ENCODE data around the gene OR7D4. TPM values are rescaled to one million over a fixed set of nuclear protein-coding genes. Genes with fewer than 3 reads are reported as not detected.
"Not testable (repeated sequence)": the region's sequence is repeated elsewhere in the genome, so short reads cannot be mapped to it uniquely, and the experiment has no call there.

The OR7D4 gene
- not detected for total RNA-seq

DNA sequence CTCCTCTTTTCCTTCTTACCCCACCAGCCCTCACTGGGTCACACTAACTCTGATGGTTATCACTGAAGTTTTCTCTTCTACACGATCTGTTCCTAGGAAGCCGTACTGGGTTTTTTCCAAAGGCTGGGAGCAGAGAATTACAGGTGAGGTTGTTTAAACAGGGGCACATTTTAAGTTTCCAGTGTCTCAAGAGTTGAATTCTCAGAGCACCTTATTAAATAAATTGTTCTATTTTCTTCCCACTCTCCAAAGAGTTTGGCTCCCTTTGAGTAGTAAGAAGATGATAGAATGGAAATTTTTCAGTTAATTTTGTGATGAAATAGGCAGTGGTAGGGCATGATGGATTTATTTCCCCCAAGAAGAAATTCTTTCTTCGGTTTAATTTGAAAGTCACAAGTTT lies at the start of gene OR7D4:
Gene OR7D4 (minus strand): TSS at position 101 of the 400 bp plus-strand sequence. CDS start 4,752 bp downstream, outside the sequence.
- Mint-ChIP-seq H3K36me3 (ENCODE audit: low read depth) (no peaks in the 10 kb centered on the region), H3K4me1 (no peaks in the 10 kb centered on the region), H3K27me3 (peaks cover 9% of the 10 kb centered on the region), H3K27ac (no peak within 1 kb of the TSS), H3K9me3 (ENCODE audit: low read depth) (peaks cover 4% of the 10 kb centered on the region), H3K4me3 (no peak within 1 kb of the TSS)
- intact Hi-C loops (cut with DNase I, micrococcal nuclease) = no loop called here
- ChIA-PET CTCF (no interaction called here), POLR2A (no interaction called here)
- ATAC-seq (no peak), DNase-seq (no peak)

DNA sequence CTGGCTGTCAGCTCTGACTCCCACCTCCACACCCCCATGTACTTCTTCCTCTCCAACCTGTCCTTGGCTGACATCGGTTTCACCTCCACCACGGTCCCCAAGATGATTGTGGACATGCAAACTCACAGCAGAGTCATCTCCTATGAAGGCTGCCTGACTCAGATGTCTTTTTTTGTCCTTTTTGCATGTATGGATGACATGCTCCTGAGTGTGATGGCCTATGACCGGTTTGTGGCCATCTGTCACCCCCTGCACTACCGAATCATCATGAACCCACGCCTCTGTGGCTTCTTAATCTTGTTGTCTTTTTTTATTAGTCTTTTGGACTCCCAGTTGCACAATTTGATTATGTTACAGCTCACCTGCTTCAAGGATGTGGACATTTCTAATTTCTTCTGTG lies 31.8 kb upstream of the OR7D4 start:
- peaks cover 5% of the 10 kb centered on the region for H3K27me3 Mint-ChIP-seq
- no peak overlapping the region for H3K4me3 Mint-ChIP-seq
- peaks cover 4% of the 10 kb centered on the region for H3K9me3 Mint-ChIP-seq (ENCODE audit: low read depth)
- POLR2A ChIA-PET = no interaction called here
- ATAC-seq = no peak
- CTCF ChIA-PET = no interaction called here
- H3K4me1 Mint-ChIP-seq = no peaks in the 10 kb centered on the region
- intact Hi-C loops (cut with DNase I, micrococcal nuclease) = no loop called here
- no peak overlapping the region for H3K27ac Mint-ChIP-seq
- no peak for DNase-seq
- H3K36me3 Mint-ChIP-seq (ENCODE audit: low read depth) = no peaks in the 10 kb centered on the region

DNA sequence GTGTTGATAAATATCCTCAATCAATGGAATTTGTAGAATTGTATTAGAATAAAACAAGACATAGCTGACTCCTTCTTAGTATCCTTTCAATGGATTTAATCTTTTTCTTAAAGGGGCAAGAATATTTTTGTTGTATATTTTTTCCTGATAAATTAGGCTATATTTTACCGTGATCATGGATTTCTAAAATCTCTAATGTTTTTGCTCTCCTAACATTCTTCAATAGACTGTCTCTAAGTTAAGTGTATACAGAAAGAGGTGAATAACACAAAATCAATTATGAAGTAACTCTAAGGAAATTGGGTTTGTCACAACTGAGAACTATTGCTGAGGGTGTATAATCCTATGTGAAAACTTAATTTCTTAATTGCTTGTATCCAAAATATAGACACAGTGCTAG lies 31.2 kb upstream of the OR7D4 start, which contains the start of gene OR7E24:
Gene OR7E24 (plus strand): TSS at position 301 of the 400 bp plus-strand sequence. CDS start 114 bp downstream, outside the sequence.
- ChIA-PET CTCF (no interaction called here), POLR2A (no interaction called here)
- intact Hi-C loops (cut with DNase I, micrococcal nuclease) = no loop called here
- peaks cover 5% of the 10 kb centered on the region for H3K27me3 Mint-ChIP-seq
- H3K9me3 Mint-ChIP-seq (ENCODE audit: low read depth) = peaks cover 4% of the 10 kb centered on the region
- H3K4me3 Mint-ChIP-seq = no peak within 1 kb of the TSS
- ATAC-seq (no peak), DNase-seq (no peak)
- H3K4me1 Mint-ChIP-seq = no peaks in the 10 kb centered on the region
- H3K27ac Mint-ChIP-seq = no peak within 1 kb of the TSS
- H3K36me3 Mint-ChIP-seq (ENCODE audit: low read depth) = no peaks in the 10 kb centered on the region

DNA sequence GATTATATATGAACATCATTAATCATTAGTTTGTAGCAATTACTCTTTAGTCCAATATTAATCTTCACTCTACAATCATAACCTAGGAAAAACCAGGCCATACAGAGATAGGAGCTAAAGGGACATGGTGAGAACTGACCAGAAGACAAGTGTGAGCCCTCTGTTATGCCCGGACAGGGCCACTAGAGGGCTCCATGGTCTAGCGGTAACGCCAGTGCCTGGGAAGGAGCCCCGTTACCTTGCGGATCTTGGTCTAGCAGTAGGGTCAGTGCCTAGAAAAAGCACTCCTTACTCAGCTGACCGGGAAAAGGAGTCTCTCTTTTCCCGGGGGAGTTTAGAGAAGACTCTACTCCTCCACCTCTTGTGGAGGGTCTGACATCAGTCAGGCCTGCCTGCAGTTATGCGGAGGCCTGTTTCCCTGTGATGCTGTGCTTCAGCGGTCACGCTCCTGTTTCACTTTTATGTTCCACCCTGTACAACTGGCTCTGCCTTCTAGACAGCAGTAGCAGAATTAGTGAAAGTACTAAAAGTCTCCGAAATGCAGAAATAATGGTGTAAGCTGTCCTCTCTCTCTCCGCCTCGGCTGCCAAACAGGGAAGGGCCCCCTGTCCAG lies 13.8 kb downstream of the OR7D4 start:
- no peaks in the 10 kb centered on the region for H3K4me1 Mint-ChIP-seq
- intact Hi-C loops (cut with DNase I, micrococcal nuclease) = loop anchor here (1.0 to 10.0 kb wide), 8 partner anchors 68 to 797 kb away; partner anchors contain the start of genes ZNF266 (in 1 of the 2) and ZNF561 (in 1 of the 2)
- no peak overlapping the region for H3K27ac Mint-ChIP-seq
- H3K4me3 Mint-ChIP-seq = no peak overlapping the region
- H3K27me3 Mint-ChIP-seq = peaks cover 9% of the 10 kb centered on the region
- no peaks in the 10 kb centered on the region for H3K9me3 Mint-ChIP-seq (ENCODE audit: low read depth)
- H3K36me3 Mint-ChIP-seq (ENCODE audit: low read depth) = no peaks in the 10 kb centered on the region
- CTCF ChIA-PET = interaction anchor here (0.6 to 1.2 kb wide), 7 partner anchors 9 to 593 kb away, joined by 3 to 5 read pairs (median 4); partner anchors contain the start of gene ZNF266
- POLR2A ChIA-PET = no interaction called here
- DNase-seq (peak; percentile 79), ATAC-seq (peak; percentile 75)

DNA sequence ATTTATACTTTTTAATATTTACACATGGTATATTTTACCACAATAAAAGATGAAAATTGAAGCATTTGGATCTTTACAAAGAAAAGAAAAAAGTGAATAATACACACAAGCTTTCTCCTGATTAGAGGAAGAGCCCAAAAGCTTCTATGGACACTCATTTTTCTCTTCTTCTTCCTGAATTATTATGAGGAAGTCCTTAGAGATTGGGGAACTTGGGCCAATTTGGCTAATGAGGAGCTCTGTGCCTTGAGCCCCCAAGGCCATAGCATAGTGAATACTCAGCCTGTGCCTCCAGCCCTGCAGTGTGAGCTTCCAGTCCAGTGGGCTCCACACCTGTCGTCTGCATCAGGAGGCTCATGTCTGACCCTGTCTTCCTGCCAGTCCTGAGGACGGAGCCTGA lies 21.3 kb downstream of the OR7D4 start:
- H3K4me3 Mint-ChIP-seq; H3K36me3 Mint-ChIP-seq (ENCODE audit: low read depth); H3K4me1 Mint-ChIP-seq; POLR2A ChIA-PET; H3K27me3 Mint-ChIP-seq; H3K27ac Mint-ChIP-seq; CTCF ChIA-PET; H3K9me3 Mint-ChIP-seq (ENCODE audit: low read depth); DNase-seq; ATAC-seq; intact Hi-C loops (cut with DNase I, micrococcal nuclease): not testable (repeated sequence)

DNA sequence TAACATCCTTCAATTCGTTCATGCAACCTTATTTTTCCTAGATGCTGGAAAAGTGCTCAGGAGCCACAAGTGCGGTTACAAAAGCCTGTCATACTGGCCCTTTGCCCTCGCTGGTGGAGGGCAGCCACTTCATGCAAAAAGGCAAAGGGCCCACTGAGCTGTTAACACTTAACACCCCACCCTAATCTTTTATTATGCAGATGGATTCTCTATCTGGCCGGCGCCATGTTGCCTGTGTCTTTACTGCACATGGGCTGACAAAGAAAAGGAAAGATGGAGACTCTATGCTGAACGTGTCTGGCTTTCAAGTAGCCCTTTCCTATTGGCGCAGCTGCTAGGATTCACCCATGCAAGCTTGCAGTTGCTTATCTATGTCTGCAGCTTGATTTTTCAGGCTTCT lies 29.9 kb downstream of the OR7D4 start:
- no peaks in the 10 kb centered on the region for H3K36me3 Mint-ChIP-seq (ENCODE audit: low read depth)
- no peaks in the 10 kb centered on the region for H3K4me1 Mint-ChIP-seq
- H3K27ac Mint-ChIP-seq = no peak overlapping the region
- DNase-seq (no peak), ATAC-seq (no peak)
- intact Hi-C loops (cut with DNase I, micrococcal nuclease) = no loop called here
- H3K27me3 Mint-ChIP-seq = peaks cover 24% of the 10 kb centered on the region
- H3K4me3 Mint-ChIP-seq = no peak overlapping the region
- peaks cover 5% of the 10 kb centered on the region for H3K9me3 Mint-ChIP-seq (ENCODE audit: low read depth)
- ChIA-PET POLR2A (no interaction called here), CTCF (interaction anchor here (0.7 to 1.0 kb wide), 2 partner anchors 9 to 16 kb away, joined by 3 read pairs; no protein-coding TSS in a partner anchor)

DNA sequence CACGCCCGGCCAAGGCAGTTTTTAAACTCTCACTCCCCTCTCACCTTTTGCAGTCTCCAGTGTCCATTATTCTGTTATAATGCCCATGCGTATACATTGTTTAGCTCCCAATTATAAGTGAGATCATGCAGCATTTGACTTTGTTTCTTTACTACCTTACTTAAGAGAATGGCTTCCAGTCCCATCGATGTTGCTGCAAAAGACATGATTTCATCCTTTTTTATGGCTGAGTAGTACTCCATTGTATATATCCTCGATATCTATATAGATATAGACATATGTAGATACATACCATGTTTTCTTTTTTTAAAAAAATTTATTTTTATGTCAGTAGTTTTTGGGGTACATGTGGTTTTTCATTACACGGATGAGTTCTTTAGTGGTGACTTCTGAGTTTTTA lies 32.2 kb downstream of the OR7D4 start:
- no peak overlapping the region for H3K4me3 Mint-ChIP-seq
- ChIA-PET CTCF (no interaction called here), POLR2A (no interaction called here)
- DNase-seq = no peak
- H3K9me3 Mint-ChIP-seq (ENCODE audit: low read depth) = peaks cover 5% of the 10 kb centered on the region
- H3K4me1 Mint-ChIP-seq = no peaks in the 10 kb centered on the region
- no peak for ATAC-seq
- H3K36me3 Mint-ChIP-seq (ENCODE audit: low read depth) = no peaks in the 10 kb centered on the region
- peaks cover 17% of the 10 kb centered on the region for H3K27me3 Mint-ChIP-seq
- no peak overlapping the region for H3K27ac Mint-ChIP-seq
- intact Hi-C loops (cut with DNase I, micrococcal nuclease) = no loop called here

DNA sequence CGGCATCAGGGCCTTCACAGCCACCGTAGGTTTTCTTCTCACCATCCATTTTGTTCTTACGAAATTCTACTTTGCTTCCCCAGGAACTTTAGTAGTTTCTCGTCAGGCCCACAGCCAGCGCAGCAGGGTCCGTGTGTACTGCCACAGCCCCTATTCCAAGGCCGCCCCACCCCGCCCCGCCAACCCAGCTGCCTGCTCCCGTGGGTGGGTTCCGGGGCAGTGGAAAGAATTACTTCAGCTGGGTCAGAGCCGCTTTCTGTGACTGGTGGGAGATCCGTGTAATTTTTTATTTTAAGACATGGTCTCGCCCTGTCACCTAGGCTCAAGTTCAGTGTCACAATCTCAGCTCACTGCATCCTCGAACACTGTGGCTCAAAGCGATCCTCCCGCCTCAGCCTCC lies 36.4 kb downstream of the OR7D4 start:
- Mint-ChIP-seq H3K4me1 (no peaks in the 10 kb centered on the region), H3K9me3 (ENCODE audit: low read depth) (peaks cover 2% of the 10 kb centered on the region), H3K36me3 (ENCODE audit: low read depth) (no peaks in the 10 kb centered on the region), H3K4me3 (no peak overlapping the region), H3K27ac (no peak overlapping the region), H3K27me3 (peaks cover 5% of the 10 kb centered on the region)
- POLR2A ChIA-PET = no interaction called here
- no peak for ATAC-seq
- intact Hi-C loops (cut with DNase I, micrococcal nuclease) = no loop called here
- DNase-seq = no peak
- CTCF ChIA-PET = no interaction called here

DNA sequence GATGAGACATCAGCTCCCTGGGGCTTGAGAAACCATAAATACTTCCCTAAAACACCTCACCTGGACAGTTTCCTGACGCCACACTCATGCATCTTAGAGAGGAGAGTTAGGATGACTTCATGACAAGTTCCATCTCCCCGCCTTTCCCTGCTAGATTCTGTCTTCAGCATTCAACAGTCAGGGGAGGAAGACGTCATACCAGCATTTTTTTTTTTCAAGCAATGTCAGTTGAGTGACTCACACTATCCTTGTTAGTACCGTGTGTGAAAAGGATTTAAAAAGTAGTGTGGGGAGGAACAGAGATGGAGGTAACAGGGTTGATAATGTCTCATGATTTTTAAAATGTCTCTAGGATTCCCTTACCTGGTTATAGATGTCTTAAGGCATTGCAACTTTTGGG lies 40.5 kb downstream of the OR7D4 start, which contains the start of gene OR7D2:
Gene OR7D2 (plus strand): TSS at position 79 of the 400 bp plus-strand sequence. CDS start 6,803 bp downstream, outside the sequence.
- no peak within 1 kb of the TSS for H3K27ac Mint-ChIP-seq
- ChIA-PET POLR2A (no interaction called here), CTCF (no interaction called here)
- intact Hi-C loops (cut with DNase I, micrococcal nuclease) = no loop called here
- ATAC-seq (no peak), DNase-seq (no peak)
- no peak within 1 kb of the TSS for H3K4me3 Mint-ChIP-seq
- H3K27me3 Mint-ChIP-seq = peaks cover 1% of the 10 kb centered on the region
- no peaks in the 10 kb centered on the region for H3K36me3 Mint-ChIP-seq (ENCODE audit: low read depth)
- H3K4me1 Mint-ChIP-seq = no peaks in the 10 kb centered on the region
- H3K9me3 Mint-ChIP-seq (ENCODE audit: low read depth) = no peaks in the 10 kb centered on the region

DNA sequence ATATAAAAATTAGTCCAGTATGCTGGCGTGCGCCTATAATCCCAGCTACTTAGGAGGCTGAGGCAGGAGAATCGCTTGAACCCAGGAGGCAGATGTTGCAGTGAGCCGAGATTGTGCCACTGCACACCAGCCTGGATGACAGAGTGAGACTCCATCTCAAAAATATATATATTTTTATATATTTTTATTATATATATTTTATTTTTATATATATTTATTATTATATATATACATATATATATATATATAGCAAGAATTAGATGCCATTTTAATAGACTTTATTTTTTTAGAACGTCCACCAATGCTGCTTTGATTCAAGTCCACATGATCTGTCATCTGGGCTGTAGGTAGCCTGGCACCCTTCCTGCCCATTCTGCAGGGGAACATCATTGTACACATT lies 44.1 kb downstream of the OR7D4 start:
- ATAC-seq (no peak), DNase-seq (no peak)
- POLR2A ChIA-PET = no interaction called here
- Mint-ChIP-seq H3K9me3 (ENCODE audit: low read depth) (no peaks in the 10 kb centered on the region), H3K36me3 (ENCODE audit: low read depth) (no peaks in the 10 kb centered on the region), H3K4me1 (no peaks in the 10 kb centered on the region), H3K4me3 (no peak overlapping the region), H3K27ac (no peak overlapping the region), H3K27me3 (peaks cover 1% of the 10 kb centered on the region)
- CTCF ChIA-PET = no interaction called here
- intact Hi-C loops (cut with DNase I, micrococcal nuclease) = no loop called here

DNA sequence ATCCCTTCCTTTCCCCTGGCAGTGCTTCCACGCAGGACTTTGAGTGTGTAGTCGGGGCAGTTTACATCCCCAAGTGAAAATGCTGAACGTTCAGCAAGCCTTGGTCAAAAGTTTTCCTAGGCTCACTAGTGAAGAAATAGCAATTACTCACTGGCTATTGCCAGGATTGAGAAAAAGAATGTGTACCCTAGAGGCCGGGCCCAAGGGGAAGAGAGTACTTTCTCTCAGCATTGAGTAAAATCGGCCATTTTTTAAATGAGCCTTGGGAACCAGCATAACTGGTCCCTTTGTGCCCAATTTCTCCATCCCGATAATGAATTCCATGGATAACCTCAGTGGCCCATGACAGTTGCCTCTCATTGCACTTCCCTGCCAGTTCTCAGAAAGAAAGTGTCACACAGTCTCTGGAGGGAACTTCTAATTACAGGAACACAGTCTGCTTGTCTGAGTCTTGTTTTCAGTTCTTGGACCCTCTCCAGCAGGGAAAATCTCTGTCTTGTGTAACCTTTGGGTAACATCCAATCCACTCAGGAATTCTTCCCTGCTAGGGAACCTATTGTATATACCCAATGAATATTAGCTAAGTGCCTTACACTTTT lies 47.9 kb downstream of the OR7D4 start:
- no peaks in the 10 kb centered on the region for H3K4me1 Mint-ChIP-seq
- H3K27me3 Mint-ChIP-seq = no peaks in the 10 kb centered on the region
- DNase-seq (no peak), ATAC-seq (no peak)
- POLR2A ChIA-PET = no interaction called here
- peaks cover 4% of the 10 kb centered on the region for H3K9me3 Mint-ChIP-seq (ENCODE audit: low read depth)
- H3K4me3 Mint-ChIP-seq = no peak overlapping the region
- peaks cover 19% of the 10 kb centered on the region for H3K36me3 Mint-ChIP-seq (ENCODE audit: low read depth)
- intact Hi-C loops (cut with DNase I, micrococcal nuclease) = no loop called here
- no peak overlapping the region for H3K27ac Mint-ChIP-seq
- CTCF ChIA-PET = no interaction called here

DNA sequence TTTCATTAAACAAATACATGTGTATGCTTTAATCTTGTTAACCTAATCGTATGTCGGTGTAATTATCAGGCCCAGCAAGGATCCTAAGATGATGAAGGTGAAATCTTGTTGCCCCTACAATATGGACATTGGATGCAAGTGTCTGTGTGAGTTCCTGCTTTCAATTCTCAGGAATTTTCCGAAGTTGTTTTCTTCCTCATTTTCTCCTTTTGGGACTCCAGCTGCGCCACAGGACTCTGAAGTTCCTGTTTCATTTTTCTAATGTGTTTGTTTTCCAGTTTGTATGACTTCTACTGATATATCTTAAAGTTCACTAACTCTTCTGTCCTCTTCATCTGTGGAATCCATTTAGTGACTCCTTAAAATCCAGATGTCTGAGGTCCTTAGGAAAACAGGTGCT lies 52.5 kb downstream of the OR7D4 start:
- Mint-ChIP-seq H3K4me3 (no peak overlapping the region), H3K36me3 (ENCODE audit: low read depth) (peaks cover 64% of the 10 kb centered on the region), H3K27me3 (no peaks in the 10 kb centered on the region), H3K4me1 (no peaks in the 10 kb centered on the region), H3K9me3 (ENCODE audit: low read depth) (peaks cover 13% of the 10 kb centered on the region), H3K27ac (no peak overlapping the region)
- DNase-seq = no peak
- intact Hi-C loops (cut with DNase I, micrococcal nuclease) = no loop called here
- ChIA-PET POLR2A (no interaction called here), CTCF (no interaction called here)
- no peak for ATAC-seq

Data from activated CD4-positive, alpha-beta T cell treated with anti-CD3 and anti-CD28 coated beads for 36 hours (primary cell).